GM21367 (cell line): Measurements from ENCODE around the gene MCM5.
"Not testable (repeated sequence)": the region's sequence is repeated elsewhere in the genome, so short reads cannot be mapped to it uniquely, and the experiment has no call there.

Source experiments
- ATAC-seq: cut with Tn5 transposase; IDR thresholded peaks from one replicate; pipeline ENCODE4 v1.9.1; 2021; ENCODE audit not compliant: unreplicated experiment

MCM5 gene

DNA sequence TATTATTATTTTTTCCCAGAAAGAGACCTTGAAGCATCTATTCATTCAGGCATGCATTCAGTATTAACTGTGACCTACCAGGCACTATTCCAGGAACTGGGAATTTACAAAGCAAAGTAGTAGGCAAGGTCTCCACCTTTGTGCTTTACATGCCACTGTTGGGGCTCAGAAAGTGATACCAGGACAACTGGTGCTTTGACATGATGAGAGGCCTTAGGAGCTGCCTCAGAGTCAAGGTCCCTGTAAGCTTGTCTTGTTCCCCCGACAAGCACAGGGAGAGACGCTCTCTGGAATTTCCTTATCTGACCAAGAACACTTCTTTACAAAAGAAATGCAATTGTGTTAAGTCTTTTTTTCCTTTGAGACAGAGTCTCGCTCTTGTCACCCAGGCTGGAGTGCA, 21.3 kb upstream of the MCM5 start:
- no peak for ATAC-seq

DNA sequence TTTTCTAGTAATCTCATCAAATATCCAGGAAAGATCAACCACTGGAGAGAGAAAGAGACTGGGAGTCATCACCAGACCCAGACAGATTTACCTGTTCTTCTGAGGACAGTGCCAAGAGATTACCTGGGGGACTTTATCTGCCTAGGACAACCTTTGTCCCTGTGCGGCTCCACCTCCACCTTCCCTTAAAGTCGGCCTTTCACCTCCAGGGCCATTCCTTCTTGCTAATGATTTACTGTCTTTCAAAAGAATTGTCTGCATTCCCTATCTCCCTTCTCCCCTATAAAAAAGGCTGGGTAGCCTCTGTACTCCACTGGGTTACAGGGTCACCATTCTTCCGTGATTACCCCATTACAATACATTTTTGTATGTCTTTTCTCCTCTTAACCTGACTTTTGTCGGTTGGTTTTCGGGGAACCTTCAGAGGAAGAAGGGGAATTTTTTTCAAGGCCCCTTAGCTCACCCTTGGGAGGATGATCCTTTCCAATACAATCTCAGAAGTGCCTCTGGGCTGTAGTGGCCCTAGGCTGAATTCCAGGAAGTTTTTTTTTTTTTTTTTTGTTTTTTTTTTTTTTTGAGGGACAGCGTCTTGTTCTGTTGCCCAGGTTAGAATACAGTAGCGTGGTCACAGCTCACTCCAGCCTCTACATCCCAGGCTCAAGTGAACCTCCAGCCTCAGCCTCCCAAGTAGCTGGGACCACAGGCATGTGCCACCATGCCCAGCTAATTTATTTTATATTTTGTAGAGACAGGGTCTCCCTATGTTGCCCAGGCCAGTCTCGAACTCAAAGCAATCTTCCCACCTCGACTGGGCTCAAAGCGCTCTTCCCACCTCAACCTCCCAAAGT, 20.6 kb upstream of the MCM5 start:
- ATAC-seq, result no peak

- ATAC-seq, result no peak
Measured at GRCh38 chr22:35380013-35380412, 19.9 kb upstream of the MCM5 start.

DNA sequence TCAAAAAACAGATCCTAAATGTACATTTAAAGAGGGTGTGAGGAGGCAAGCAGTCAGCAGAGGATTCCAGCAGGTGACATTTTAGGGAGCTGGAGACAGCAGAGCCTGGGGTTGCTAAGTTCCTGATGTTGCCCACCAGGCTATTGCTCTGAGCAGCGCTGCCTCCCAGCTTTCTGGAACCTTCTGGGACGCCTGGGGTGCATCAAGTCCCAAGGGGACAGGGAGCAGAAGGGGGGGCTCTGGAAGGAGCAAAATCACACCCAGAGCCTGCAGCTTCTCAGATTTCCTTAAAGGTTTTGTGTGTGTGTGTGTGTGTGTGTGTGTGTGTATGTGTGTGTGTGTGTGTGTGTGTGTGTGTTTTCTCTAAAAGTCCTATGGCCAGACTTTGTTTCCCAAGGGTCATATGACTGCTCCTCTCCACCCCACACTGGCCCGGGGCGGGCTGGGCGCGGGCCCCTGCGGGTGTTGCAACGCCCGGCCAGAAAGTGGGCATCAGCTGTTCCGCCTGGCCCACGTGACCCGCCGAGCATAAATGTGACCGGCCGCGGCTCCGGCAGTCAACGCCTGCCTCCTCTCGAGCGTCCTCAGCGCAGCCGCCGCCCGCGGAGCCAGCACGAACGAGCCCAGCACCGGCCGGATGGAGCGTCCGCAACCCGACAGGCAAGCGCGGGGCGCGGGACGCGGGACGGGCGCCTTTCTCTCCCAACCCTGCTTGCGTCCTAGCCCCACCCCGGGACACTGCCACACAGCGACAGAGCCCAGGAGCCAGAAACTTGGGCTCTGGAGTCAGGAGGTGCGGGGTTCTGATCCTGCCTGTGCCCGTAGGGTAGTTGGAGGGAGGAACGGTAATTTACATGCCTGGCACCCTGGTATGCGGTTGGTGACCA, 19.2 kb upstream of the MCM5 start, which contains the start of gene HMOX1:
TSS of gene HMOX1 (plus strand) at position 560 of the 887 bp plus-strand sequence. CDS start at position 638, 78 bp downstream.
- peak; percentile 45 for ATAC-seq

- no peak for ATAC-seq
Measured at GRCh38 chr22:35381424-35382009, 18.4 kb upstream of the MCM5 start.

DNA sequence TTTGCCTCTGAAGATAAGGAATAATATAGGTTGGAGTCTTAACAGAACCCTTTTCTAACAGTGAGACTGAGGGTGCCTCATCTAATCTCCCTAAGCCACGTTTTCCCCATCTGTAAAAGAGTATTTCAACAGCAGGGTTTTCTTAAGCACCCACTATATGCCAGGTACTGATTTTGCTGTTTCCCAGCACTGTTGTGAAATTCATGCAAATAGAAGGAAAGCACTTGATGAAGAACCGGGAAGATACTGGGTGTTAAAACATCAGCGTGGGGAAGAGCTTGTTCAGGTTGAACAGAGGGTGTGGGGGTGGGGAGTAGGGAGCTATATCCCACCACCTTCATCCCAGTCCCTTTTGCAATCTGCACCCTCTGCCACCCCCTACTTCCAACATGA, 16.3 kb upstream of the MCM5 start:
- ATAC-seq, result no peak

DNA sequence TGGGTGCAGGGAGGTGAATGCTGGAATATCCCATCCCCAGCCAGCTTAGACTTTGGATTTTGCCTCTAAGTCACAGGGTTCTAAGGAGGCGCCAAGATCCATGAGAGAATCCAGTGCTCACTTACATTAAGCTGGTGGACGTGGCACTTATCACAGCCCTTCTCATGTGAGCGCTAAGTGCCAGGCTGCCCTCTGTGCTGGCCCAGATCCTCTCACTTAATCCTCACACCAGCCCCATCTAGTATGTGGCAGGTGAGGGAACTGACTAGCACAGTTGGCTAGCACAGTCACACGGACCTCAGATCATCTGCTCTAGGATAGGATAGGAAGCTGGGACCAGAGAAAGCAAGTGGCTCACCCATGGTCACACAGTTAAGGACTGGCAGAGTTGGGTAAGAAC, 15.4 kb upstream of the MCM5 start:
- no peak for ATAC-seq

GRCh38 chr22:35384975-35385588, 14.9 kb upstream of the MCM5 start:
- ATAC-seq, result no peak

DNA sequence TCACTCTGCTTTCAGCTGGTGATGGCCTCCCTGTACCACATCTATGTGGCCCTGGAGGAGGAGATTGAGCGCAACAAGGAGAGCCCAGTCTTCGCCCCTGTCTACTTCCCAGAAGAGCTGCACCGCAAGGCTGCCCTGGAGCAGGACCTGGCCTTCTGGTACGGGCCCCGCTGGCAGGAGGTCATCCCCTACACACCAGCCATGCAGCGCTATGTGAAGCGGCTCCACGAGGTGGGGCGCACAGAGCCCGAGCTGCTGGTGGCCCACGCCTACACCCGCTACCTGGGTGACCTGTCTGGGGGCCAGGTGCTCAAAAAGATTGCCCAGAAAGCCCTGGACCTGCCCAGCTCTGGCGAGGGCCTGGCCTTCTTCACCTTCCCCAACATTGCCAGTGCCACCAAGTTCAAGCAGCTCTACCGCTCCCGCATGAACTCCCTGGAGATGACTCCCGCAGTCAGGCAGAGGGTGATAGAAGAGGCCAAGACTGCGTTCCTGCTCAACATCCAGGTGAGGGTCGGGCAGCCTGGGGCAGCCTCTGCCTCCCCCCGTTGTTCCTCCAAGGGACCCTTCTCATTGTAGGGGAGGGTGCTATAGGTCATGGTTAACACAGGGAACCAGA, 13.2 kb upstream of the MCM5 start:
- ATAC-seq, result no peak

DNA sequence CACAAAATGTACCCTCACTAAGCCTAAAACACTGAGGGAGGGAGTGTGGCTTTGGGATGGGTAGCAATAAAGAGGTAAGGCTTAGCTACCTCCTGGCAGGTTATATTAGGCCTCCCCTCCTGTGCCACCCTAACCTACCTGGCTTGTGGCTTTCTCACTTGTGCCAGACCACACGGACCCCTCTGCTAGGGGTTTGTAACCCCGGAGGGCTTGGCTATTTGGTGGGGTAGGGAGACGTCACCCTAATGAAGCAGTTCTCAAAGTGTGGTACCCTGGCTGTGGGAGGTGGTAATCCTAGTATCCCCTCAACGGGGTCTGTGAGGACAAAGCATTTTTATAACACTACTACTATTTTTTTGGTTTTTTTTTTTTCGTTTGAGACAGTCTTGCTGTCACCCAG, 9.0 kb upstream of the MCM5 start:
- no peak for ATAC-seq

DNA sequence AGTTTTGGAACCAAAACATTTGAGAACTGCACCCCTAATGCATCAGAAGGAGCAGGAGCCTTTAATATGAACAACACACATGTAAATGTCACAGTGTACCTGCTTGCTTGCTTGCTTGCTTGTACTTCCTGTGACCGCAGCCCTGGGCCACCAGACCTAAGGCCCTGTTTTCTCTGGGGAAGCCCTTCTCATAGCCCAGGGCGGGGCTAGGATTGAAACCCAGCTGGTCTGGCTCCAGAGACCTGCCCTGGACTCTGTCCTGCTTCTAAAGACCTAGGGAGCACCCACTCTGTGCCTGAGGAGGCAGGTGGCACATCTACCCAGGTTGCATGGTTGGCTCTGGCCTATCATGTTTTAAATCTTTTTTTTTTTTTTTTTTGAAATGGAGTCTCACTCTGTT, 7.6 kb upstream of the MCM5 start:
- ATAC-seq, result no peak

DNA sequence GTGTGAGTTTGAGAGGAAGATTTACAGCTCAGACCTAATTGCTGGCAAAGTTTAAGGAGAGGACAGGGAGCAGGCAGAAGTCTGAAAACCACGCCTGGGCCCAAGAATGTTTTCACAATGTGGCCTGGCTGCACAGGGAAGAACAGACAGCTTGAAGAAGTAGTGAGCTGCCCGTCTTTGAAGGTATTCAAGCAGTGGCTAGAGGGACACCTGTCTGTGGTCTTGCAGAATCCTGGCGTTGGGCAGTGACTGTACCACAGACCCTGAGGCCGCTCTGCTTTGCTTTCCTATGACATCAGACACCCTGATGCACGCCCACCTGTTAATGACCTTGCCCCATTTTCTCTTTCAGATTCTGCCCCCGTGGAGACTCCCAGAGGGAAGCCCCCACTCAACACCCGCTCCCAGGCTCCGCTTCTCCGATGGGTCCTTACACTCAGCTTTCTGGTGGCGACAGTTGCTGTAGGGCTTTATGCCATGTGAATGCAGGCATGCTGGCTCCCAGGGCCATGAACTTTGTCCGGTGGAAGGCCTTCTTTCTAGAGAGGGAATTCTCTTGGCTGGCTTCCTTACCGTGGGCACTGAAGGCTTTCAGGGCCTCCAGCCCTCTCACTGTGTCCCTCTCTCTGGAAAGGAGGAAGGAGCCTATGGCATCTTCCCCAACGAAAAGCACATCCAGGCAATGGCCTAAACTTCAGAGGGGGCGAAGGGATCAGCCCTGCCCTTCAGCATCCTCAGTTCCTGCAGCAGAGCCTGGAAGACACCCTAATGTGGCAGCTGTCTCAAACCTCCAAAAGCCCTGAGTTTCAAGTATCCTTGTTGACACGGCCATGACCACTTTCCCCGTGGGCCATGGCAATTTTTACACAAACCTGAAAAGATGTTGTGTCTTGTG, 6.6 kb upstream of the MCM5 start:
- ATAC-seq, result no peak

- no peak for ATAC-seq
Measured at GRCh38 chr22:35394011-35394312, 6.0 kb upstream of the MCM5 start.

DNA sequence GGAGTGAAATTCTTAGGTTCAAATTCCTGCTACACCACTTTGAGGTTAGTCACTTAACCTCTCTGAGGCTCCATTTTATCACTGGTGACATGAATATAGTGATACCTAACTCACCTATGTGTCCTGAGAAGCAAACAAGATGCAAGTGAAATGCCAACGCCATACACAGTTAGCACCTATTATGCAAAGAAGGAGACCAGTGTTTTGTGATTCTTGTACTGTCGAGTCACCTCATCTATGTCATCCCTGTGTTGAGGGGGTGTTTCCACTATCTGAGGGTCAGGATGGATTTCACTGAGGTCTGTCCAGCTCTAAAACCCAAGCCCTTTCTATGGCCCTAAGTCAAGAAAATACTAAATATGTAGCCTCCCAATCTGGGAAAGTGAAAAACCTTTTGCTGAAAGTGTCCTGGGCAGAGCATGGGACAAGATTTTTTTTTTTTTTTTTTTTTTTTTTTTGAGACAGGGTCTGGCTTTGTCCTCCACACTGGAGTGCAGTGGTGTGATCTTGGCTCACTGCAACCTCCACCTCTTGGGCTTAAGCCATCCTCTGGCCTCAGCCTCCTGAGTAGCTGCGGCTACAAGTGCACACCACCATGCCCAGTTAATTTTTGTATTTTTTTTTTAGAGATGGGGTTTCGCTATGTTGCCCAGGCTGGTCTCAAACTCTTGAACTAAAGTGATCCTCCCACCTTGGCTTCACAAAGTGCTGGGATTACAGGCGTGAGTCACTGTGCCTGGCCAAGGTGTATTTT, 5.0 kb upstream of the MCM5 start:
- ATAC-seq, result no peak

- not testable (repeated sequence) for ATAC-seq
Measured at GRCh38 chr22:35396622-35397021, 3.3 kb upstream of the MCM5 start.

GRCh38 chr22:35397095-35397904, 2.6 kb upstream of the MCM5 start:
- no peak for ATAC-seq

GRCh38 chr22:35398591-35398973, 1.4 kb upstream of the MCM5 start:
- no peak for ATAC-seq

- ATAC-seq, result no peak
Measured at GRCh38 chr22:35399114-35399677, 744 bp upstream of the MCM5 start.
